ENCODE results near the gene RUNDC1. TPM values are rescaled to one million over a fixed set of nuclear protein-coding genes. Genes with fewer than 3 reads are reported as not detected.
A peak's percentile ranks its signal among the peaks of the same experiment; 100 is the strongest.

RUNDC1 gene
- polyA plus RNA-seq, 1 donor (not counting 4 experiments of a cell fraction or from before 2014, with no cell fraction given) = 11.1 TPM

GRCh38 chr17:43003542-43004172, 23.3 kb downstream of the RUNDC1 start:
- no peak for FAIRE-seq
- TF ChIP-seq EZH2 (IDR thresholded peaks at IDR 0.05; ENCODE audit: low read length) (no peak), CTCF (optimal IDR thresholded peaks at IDR 0.05 in 1 of 3, IDR thresholded peaks at IDR 0.05 in 1 of 3, conservative IDR thresholded peaks at IDR 0.05 in 1 of 3; ENCODE audit: extremely low read depth in 1 of 3, insufficient read depth in 2 of 3, low read length in 3 of 3) (peak in 2 of 3 experiments; percentile 39 to 43)

GRCh38 chr17:43006639-43007551, 26.5 kb downstream of the RUNDC1 start, which contains the start of gene IFI35:
Gene IFI35, plus strand, starts transcription at chr17:43006784. Its CDS starts 164 bp downstream, at chr17:43006948.
- H4K20me1 ChIP-seq (ENCODE audit: control insufficient read depth, extremely low read depth, insufficient read depth, low read length) = peaks cover 4% of the 10 kb centered on the region
- peaks cover 11 to 14% of the 10 kb centered on the region in 2 experiments for H3K36me3 ChIP-seq (ENCODE audit: control insufficient read depth in 2 of 2, extremely low read depth in 1 of 2, insufficient read depth in 2 of 2, low read length in 2 of 2)
- no peak for DNase-seq (ENCODE audit: low read depth, low spot score)
- H3K27me3 ChIP-seq (ENCODE audit: control insufficient read depth, extremely low read depth, insufficient read depth, low read length) = no peaks in the 10 kb centered on the region
- TF ChIP-seq CTCF (optimal IDR thresholded peaks at IDR 0.05 in 1 of 3, IDR thresholded peaks at IDR 0.05 in 1 of 3, conservative IDR thresholded peaks at IDR 0.05 in 1 of 3; ENCODE audit: extremely low read depth in 1 of 3, insufficient read depth in 2 of 3, low read length in 3 of 3) (peak in 2 of 3 experiments; percentile 34 to 53), EZH2 (IDR thresholded peaks at IDR 0.05; ENCODE audit: low read length) (no peak)
- H3K27ac ChIP-seq (ENCODE audit: control insufficient read depth, insufficient read depth, low read length) = peak within 1 kb of the TSS; percentile 80
- peaks cover 10% of the 10 kb centered on the region for H3K4me1 ChIP-seq (ENCODE audit: control insufficient read depth, extremely low read depth, insufficient read depth, low read length)
- H3K9me1 ChIP-seq (ENCODE audit: control insufficient read depth, extremely low read depth, insufficient read depth, low read length) = no peaks in the 10 kb centered on the region
- peak within 1 kb of the TSS; percentile 50 to 80 (median 76) for H3K4me3 ChIP-seq (ENCODE audit: control insufficient read depth in 2 of 3, extremely low read depth in 1 of 3, insufficient read depth in 2 of 3, low read depth in 1 of 3, low read length in 3 of 3)
- peak within 1 kb of the TSS; percentile 87 for H3K9ac ChIP-seq (ENCODE audit: control insufficient read depth, extremely low read depth, insufficient read depth, low read length)
- H2AFZ ChIP-seq (ENCODE audit: control insufficient read depth, low read length) = peak within 1 kb of the TSS; percentile 82
- H3K79me2 ChIP-seq (ENCODE audit: control insufficient read depth, insufficient read depth, low read length) = no peaks in the 10 kb centered on the region
- peak within 1 kb of the TSS; percentile 77 for H3K4me2 ChIP-seq (ENCODE audit: control insufficient read depth, extremely low read depth, insufficient read depth, low read depth, low read length)
- no peaks in the 10 kb centered on the region for H3K9me3 ChIP-seq (ENCODE audit: control insufficient read depth, low read depth, low read length)
- FAIRE-seq = no peak
- dilution Hi-C loops (cut with MboI; ENCODE audit: extremely low pct_ligation_motif_present, low sequenced_read_pairs) = no loop called here

More at GRCh38 chr17:43003542-43004172, 23.3 kb downstream of the RUNDC1 start:
- H4K20me1 ChIP-seq (ENCODE audit: control insufficient read depth, extremely low read depth, insufficient read depth, low read length) = peaks cover 4% of the 10 kb centered on the region
- H3K4me2 ChIP-seq (ENCODE audit: control insufficient read depth, extremely low read depth, insufficient read depth, low read depth, low read length) = no peak overlapping the region
- H3K9me3 ChIP-seq (ENCODE audit: control insufficient read depth, low read depth, low read length) = no peaks in the 10 kb centered on the region
- no peak overlapping the region for H3K9ac ChIP-seq (ENCODE audit: control insufficient read depth, extremely low read depth, insufficient read depth, low read length)
- no peak for DNase-seq (ENCODE audit: low read depth, low spot score)
- H3K36me3 ChIP-seq (ENCODE audit: control insufficient read depth in 2 of 2, extremely low read depth in 1 of 2, insufficient read depth in 2 of 2, low read length in 2 of 2) = peaks cover 25 to 35% of the 10 kb centered on the region in 2 experiments
- peak overlapping the region; percentile 21 for H3K27ac ChIP-seq (ENCODE audit: control insufficient read depth, insufficient read depth, low read length)
- no peaks in the 10 kb centered on the region for H3K27me3 ChIP-seq (ENCODE audit: control insufficient read depth, extremely low read depth, insufficient read depth, low read length)
- no peaks in the 10 kb centered on the region for H3K9me1 ChIP-seq (ENCODE audit: control insufficient read depth, extremely low read depth, insufficient read depth, low read length)
- H2AFZ ChIP-seq (ENCODE audit: control insufficient read depth, low read length) = no peak overlapping the region
- H3K4me3 ChIP-seq (ENCODE audit: control insufficient read depth in 2 of 3, extremely low read depth in 1 of 3, insufficient read depth in 2 of 3, low read depth in 1 of 3, low read length in 3 of 3) = no peak overlapping the region
- peaks cover 26% of the 10 kb centered on the region for H3K4me1 ChIP-seq (ENCODE audit: control insufficient read depth, extremely low read depth, insufficient read depth, low read length)
- dilution Hi-C loops (cut with MboI; ENCODE audit: extremely low pct_ligation_motif_present, low sequenced_read_pairs) = no loop called here
- peaks cover 23% of the 10 kb centered on the region for H3K79me2 ChIP-seq (ENCODE audit: control insufficient read depth, insufficient read depth, low read length)

Measured in keratinocyte (primary cell).